8988T (cell line): ENCODE data around the gene FOXF1.

ENCODE experiments used
- DNase-seq: peaks from one replicate; pipeline ENCODE4 v3.0.0; 2011

Gene FOXF1

GRCh38 chr16:86492961-86493629, 17.2 kb upstream of the FOXF1 start:
- no peak for DNase-seq

- no peak for DNase-seq
Measured at GRCh38 chr16:86494039-86494564, 16.2 kb upstream of the FOXF1 start.

GRCh38 chr16:86494565-86495356, 15.6 kb upstream of the FOXF1 start:
- no peak for DNase-seq

GRCh38 chr16:86495357-86495701, 15.0 kb upstream of the FOXF1 start:
- DNase-seq: no peak

GRCh38 chr16:86495756-86496261, 14.5 kb upstream of the FOXF1 start:
- no peak for DNase-seq

- no peak for DNase-seq
Measured at GRCh38 chr16:86496262-86496928, 13.9 kb upstream of the FOXF1 start.

- no peak for DNase-seq
Measured at GRCh38 chr16:86496929-86497461, 13.3 kb upstream of the FOXF1 start.

GRCh38 chr16:86497551-86498021, 12.7 kb upstream of the FOXF1 start:
- DNase-seq: no peak

GRCh38 chr16:86498155-86498670, 12.1 kb upstream of the FOXF1 start:
- no peak for DNase-seq

GRCh38 chr16:86498671-86499439, 11.5 kb upstream of the FOXF1 start:
- no peak for DNase-seq

- no peak for DNase-seq
Measured at GRCh38 chr16:86499440-86499786, 10.9 kb upstream of the FOXF1 start.

GRCh38 chr16:86499889-86500707, 10.2 kb upstream of the FOXF1 start:
- DNase-seq: no peak

GRCh38 chr16:86500708-86501510, 9.4 kb upstream of the FOXF1 start:
- no peak for DNase-seq

GRCh38 chr16:86501989-86502855, 8.1 kb upstream of the FOXF1 start:
- DNase-seq: no peak

- DNase-seq: no peak
Measured at GRCh38 chr16:86502856-86503748, 7.2 kb upstream of the FOXF1 start.

- no peak for DNase-seq
Measured at GRCh38 chr16:86503830-86504229, 6.5 kb upstream of the FOXF1 start.

GRCh38 chr16:86504315-86505184, 5.8 kb upstream of the FOXF1 start:
- no peak for DNase-seq
